Measurements from ENCODE around the gene LYG1. TPM values are rescaled to one million over a fixed set of nuclear protein-coding genes. Genes with fewer than 3 reads are reported as not detected.

Gene LYG1
- total and polyA plus RNA-seq, 2 of the 4 experiments (the other 2 are of a cell fraction): 1.2 TPM; not detected in 1

DNA sequence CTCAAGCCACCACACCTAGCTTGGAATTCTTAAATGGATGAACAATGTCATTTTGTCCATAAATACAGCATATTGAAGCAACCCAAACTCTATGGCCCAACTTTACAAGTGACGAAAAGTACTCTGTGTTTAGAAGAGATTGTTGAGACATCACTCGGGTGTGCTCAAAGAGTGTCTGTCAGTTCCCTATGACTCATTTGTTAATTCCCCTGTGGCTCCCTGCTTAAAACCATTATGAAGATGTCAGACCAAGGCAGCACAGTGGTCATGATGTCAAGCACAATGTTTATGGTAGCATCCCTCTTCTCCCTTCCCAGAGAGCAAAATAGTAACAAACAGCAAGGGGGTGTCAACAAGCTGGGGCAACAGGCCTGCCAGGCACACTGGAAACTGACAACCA is 3.0 kb downstream of the LYG1 start:
- POLR2A ChIA-PET (ENCODE audit: unreplicated experiment): no interaction called here
- no peak overlapping the region for H3K23ac ChIP-seq (ENCODE audit: low read depth, low read length)

More for the DNA sequence above, 3.0 kb downstream of the LYG1 start:
- Histone ChIP-seq H2BK5ac (ENCODE audit: low read depth, low read length, poor library complexity, severe bottlenecking) (no peak overlapping the region), H2BK20ac (ENCODE audit: low read depth, low read length) (no peak overlapping the region), H3K18ac (ENCODE audit: low read depth, low read length) (no peak overlapping the region), H3K27ac (ENCODE audit: insufficient read depth, low read length) (no peak overlapping the region), H4K91ac (ENCODE audit: insufficient read depth, low read depth, low read length) (no peak overlapping the region), H3K4me2 (ENCODE audit: low read depth, low read length) (no peak overlapping the region), H4K20me1 (ENCODE audit: insufficient read depth, low read length) (no peaks in the 10 kb centered on the region), H4K8ac (ENCODE audit: low read depth in 2 of 2, low read length in 2 of 2) (no peak overlapping the region), H3K27me3 (ENCODE audit: control insufficient read depth, insufficient read depth, low read length) (no peaks in the 10 kb centered on the region), H3K79me1 (ENCODE audit: low read depth in 1 of 2, low read length in 2 of 2) (no peaks in the 10 kb centered on the region), H3K14ac (replicated peaks; ENCODE audit: low read depth, low read length) (no peak overlapping the region), H3K36me3 (ENCODE audit: control insufficient read depth, insufficient read depth, low read length) (no peaks in the 10 kb centered on the region), H3K4me1 (ENCODE audit: control insufficient read depth, insufficient read depth, low read length) (no peaks in the 10 kb centered on the region), H2AK5ac (ENCODE audit: low read depth, low read length) (no peak overlapping the region), H3K4ac (ENCODE audit: low read depth, low read length) (no peak overlapping the region), H4K5ac (ENCODE audit: low read depth, low read length) (no peak overlapping the region), H3K9ac (ENCODE audit: low read depth, low read length) (no peak overlapping the region), H2BK15ac (ENCODE audit: low read depth, low read length) (no peak overlapping the region), H3K9me1 (ENCODE audit: insufficient read depth, low read length) (no peaks in the 10 kb centered on the region), H2AK9ac (replicated peaks; ENCODE audit: low read depth, low read length, poor library complexity) (no peak overlapping the region), H2BK120ac (ENCODE audit: low read depth, low read length) (no peak overlapping the region), H3K9me3 (ENCODE audit: control insufficient read depth, insufficient read depth, low read length) (no peaks in the 10 kb centered on the region), H3K56ac (ENCODE audit: extremely low read depth, insufficient read depth, low read length) (no peak overlapping the region), H3K4me3 (ENCODE audit: insufficient read depth, low read depth, low read length) (no peak overlapping the region), H2AFZ (replicated peaks; ENCODE audit: low read length, poor library complexity) (no peak overlapping the region)
- dilution Hi-C loops (cut with HindIII; ENCODE audit: low sequenced_read_pairs, unreplicated experiment) (no loop called here), in situ Hi-C loops (cut with MboI; ENCODE audit: low sequenced_read_pairs) (no loop called here), intact Hi-C loops (cut with micrococcal nuclease) (no loop called here)
- CTCF ChIA-PET: no interaction called here
- BruUV-seq (replicated peaks): no TSS peak
- TF ChIP-seq CTCF (conservative IDR thresholded peaks at IDR 0.05; ENCODE audit: low read depth, low read length): no peak
- TF ChIP-seq MAFK (IDR thresholded peaks at IDR 0.05; ENCODE audit: low read depth, low read length): no peak
- TF ChIP-seq SMC3 (IDR thresholded peaks at IDR 0.05; ENCODE audit: low read depth, low read length): no peak
- TF ChIP-seq CEBPB (IDR thresholded peaks at IDR 0.05; ENCODE audit: low read depth, low read length): no peak
- TF ChIP-seq ELK1 (IDR thresholded peaks at IDR 0.05; ENCODE audit: borderline replicate concordance, low read depth, low read length): no peak
- no peak for TF ChIP-seq CHD1 (IDR thresholded peaks at IDR 0.05; ENCODE audit: low read depth, low read length)
- peak; percentile 4 for DNase-seq
- WGBS, 2 experiments (ENCODE audit: extremely low coverage in 2 of 2, insufficient read length in 1 of 2): 40% methylated on average over 1 of the region's 2 CpGs; no CpG with 5 or more reads in 1 of the 2 experiments
- ATAC-seq (ENCODE audit: low read depth): 0 out of 2 replicates have a peak, but pooled peaks have one; percentile 21

All from IMR-90 (cell line).